GOT3 (cell line): ENCODE results near the gene PBRM1.
A peak's percentile ranks its signal among the peaks of the same experiment; 100 is the strongest.
"Not testable (repeated sequence)": the region's sequence is repeated elsewhere in the genome, so short reads cannot be mapped to it uniquely, and the experiment has no call there.

Experiments
- DNase-seq: peaks from one replicate; lab custom pipeline; 2025; ENCODE audit warnings: mixed read lengths; lab: John Stamatoyannopoulos, UW

PBRM1 gene

DNA sequence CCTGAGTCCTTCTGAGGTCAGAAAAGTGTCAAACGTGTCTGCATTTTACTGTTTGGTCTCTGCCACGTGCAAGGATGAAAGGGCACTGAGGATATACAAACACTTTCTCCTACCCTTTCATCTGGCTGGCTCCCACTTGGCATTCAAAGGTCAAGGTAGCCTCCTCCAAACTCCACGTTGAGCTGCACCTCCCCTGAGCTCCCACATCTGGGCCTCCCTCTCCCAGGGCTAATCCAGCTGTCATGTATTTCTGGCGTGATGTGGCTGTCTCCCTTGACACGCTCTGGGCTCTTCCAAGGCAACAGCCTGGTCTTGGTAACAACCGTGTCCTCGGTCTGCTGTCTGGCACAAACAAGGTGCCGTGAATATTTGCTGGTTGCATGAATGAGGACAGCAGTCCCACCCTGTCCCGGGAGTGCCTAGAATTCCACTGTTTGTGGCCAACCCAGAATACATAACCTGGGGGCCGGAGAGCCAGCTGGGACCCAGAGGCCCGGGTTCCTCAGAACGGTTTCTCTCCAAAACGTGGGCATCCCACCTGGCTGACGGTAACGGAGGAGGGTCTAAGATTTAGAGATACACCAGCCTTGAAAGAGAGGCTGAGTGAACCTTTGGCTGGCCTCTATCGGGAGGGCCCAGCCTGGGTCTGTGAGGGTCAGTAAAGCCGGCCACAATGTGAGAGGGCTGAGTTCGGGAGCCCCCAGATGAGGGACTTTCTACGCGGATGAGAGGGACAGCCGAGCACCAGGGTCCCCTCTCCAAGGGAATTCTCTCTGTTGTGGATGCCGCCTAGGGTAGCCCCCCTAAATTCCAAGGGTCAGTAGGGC lies 19.1 kb upstream of the PBRM1 start:
- DNase-seq = no peak

DNA sequence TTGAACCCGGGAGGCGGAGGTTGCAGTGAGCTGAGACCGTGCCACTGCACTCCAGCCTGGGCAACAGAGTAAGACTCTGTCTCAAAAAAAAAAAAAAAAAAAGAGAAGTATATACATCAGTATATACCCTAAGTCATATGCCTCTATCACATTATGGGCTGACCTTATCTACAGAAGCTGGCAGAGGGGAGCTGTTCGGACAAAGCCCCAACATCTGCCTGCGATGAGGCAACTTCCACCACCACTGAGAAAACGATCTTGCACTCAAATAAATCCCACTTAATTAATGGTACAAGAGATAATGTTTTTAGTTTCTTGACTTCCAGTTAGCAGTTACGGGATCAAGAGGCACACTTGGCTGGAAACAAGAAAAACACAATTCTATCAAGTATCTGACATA lies 17.6 kb upstream of the PBRM1 start:
- no peak for DNase-seq

DNA sequence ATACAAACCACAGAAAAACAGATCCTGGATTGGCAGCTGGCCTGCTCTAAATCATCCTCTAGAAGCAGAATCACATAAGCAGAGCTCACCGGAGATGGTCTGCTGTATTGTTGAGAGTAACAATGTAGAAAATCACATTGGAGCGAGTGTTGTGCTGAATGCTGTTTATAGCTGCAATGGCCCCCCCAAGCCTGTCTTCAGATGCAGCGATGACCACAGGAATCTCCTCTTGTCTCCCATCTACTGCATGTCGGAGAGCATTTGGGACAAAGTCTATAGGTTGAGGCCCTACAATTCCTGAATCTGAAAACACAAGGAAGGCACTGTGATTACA lies 11.9 kb upstream of the PBRM1 start:
- no peak for DNase-seq

DNA sequence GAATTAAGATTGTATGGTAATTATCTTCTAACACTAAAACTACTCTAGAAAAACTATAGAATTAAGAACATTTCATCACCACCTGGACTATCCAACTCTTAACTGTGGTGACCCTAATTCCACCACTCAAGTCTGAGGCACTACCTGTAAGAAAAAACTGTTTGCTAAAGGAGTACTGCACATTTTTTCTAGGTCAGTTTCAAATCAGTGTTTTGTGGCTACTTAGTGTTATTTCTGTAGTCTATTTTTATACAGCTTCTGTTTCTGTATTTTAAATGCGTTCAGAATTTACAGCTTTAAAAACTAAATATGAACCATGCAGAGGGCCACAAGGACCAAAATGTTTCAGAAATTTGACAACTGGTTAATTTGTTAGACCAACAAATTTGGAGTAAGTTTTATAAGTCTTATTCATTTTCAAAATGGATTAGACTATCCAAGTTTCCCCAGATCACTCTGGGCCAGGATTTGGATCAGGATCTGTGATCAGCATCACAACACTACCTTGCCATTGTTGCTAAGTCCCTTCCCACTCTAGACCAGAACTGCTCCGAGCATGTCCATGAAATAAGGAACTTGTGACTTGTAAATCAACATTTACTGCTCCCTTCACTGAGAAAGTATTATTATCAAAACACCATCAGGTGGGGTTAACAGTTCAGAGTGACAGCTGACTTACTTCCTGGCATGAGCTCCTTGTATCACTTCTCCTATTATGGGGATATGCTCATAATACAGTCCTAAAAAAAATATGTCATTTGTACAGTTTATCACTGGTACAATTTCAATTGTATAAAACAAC lies 11.3 kb upstream of the PBRM1 start:
- no peak for DNase-seq

DNA sequence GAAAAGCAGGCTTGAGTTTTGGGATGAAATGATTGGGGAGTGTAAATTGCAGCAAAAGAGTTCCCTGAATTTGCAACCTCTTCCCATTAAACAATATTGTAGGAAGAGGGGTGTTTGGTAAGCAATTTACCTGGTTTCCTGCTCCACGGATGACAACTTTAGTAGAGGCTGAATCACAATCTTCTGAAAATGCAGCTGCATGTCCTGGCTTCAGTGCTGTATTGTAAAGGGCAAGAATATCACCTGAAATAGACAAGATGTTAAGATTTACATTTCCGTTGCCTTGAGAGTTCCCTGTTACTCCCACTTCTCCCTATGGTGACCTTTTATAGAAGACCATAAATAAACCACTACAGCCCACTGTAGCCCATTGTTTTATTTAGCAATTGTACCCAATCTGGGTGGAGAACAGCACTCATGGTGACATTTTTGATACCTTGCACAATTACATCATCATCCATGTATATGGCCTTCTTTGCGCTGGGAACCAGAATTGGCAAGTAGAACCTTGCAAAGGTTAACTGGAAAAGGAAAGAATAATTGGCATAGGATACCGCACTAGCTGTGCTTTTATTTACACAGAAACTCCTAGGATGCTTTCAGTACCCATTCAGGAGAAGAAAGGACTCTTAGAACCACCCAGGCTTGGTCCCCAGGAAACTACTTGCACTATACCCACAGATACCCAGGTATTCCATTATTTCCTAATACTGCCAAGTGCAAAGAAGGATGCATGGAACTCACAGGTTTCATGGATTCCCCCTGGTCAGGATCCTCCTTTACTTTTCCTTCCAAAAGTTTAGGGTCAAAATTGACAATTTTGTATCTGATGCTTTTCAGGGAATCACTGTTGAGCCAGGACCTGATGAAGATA lies 10.3 kb upstream of the PBRM1 start:
- DNase-seq = no peak

DNA sequence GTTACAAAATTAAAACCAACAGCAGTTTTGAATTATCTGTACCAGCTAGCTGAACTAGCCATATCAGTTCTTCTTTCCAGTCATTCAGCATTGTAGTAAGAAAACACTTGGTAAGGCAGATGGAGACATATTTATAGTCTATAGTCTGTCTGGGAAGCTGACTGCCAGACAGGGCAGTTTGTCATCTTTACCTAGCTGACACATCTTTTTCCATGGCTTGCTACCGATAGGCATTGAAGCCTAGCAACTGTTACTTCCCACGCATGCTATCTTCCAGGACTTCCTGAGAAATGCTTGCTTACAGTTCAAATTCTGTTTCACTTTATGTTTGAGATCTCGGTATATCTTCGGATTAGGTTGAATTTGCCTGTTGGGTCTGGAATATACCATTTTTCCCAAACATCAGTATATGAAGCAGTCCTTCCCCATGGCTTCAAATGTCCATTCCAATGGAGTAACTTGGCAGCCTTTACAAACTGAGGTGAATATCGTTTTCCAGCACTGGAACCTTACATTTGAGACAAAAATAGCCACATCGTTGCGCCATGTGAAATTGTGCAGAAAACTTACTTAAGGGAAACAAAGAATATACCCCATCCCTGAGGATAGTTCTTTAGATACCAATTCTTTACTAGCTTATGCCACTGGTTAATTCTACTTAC lies 8.9 kb upstream of the PBRM1 start:
- DNase-seq = no peak

DNA sequence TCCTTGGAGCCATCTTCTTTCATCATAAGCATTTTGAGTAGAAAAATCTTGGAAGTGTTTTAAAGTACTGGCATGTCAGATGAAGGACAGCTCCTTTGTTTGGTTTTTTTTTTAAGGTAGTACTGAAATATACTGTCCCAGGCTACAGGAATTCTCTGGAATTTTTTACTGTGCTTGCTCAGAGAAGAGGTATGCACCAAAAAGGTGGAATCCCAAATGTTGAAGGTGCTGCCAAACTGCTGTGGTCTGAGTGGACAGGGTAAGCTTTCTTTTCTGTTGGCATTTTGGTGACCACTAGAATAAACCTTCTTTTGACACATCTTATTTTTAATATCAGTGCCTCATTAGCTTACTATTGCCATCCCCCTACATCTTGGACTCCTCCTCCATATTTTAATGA lies 7.4 kb upstream of the PBRM1 start:
- no peak for DNase-seq

DNA sequence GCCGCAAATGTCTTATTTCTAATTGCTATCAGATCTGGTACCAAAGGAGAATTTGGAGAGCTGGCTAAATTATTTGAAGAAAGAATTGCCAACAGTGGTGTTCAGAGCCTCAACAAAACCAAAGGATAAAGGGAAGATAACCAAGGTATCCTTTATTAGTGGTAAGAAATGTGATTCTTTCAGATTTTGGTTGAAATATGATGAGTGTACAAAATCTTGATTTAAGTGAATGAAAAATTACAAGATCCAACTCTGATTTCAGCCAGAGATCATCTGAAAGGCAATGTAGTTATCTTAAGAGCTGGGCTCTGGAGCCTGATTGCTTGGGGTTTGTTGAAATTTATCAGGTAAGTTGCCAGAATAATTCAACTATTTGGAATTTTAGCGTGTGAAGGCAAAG lies 4.8 kb upstream of the PBRM1 start:
- no peak for DNase-seq

DNA sequence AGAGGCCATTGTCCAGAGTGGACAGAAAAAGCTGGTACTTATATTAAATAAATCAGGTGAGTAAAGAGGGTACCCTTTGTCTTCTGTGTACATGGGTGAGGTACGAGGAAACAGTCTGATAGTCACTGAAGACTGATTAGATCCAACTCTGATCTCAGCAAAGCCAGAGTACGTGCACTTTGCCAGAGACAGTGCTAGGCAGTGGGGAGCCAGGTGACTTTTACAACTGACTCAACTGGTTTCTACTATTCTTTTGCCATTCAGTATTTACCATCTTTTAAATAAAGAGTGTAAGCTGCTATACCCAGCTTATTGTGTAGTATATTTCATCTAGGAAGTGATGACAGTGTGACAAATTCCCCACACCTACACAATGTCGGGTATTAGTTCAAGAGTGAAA lies 3.4 kb upstream of the PBRM1 start:
- DNase-seq = no peak

DNA sequence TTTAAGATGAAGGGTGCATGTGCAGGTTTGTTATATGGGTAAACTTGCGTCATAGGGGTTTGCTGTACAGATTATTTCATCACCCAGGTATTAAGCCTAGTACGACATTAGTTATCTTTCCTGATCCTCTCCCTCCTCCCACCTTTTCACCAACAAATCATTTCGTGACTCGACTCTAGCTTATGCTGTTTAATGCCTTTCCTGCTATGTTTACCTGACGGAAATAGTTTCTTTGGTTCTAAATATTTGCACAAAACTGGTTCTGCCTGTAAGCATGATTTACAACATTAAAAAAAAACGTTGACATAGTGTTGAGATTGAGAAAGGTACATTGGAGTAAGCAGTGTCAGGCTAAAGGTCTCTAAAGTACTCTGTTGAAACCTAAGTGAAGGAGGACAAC lies 2.6 kb upstream of the PBRM1 start:
- DNase-seq = no peak

DNA sequence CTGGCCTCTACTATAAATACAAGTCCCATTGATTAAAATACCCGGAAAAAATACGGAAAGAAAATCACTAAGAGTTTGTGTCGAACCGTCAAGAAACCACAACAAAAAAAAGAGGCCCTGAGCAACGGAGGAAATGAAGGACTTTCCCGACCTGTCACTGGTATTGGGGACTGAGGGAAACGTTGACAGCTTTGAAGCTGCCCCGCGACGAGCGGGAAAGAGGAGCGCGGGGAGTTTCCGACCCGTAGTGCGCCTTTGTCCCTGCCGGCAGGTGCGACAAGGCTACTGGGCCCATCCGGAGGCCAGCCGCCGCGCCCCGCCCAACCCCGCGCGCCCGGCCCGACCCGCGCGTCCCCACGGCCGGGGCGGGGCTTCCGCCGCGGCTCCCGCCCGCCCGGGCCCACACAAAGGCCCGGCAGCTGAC lies 416 bp downstream of the PBRM1 start:
- DNase-seq = peak; percentile 78

DNA sequence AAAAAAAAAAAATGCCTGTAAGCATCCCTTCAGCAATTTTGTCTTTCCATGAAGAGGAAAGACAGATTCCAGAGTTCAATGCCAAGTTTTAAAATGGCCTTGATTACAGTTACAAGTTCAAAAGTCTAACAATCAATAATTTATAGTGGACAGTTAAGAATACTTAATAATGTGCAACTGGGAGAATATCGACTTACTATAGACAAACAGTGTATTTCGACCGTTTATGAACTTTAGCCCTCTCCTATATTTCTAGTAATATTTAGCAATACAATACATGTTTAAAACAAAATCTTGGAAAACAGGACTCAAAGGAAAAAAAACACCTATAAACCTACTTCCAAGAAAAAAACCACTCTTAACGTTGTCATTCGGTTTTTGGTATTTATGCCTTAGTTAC lies 1.5 kb downstream of the PBRM1 start:
- no peak for DNase-seq

DNA sequence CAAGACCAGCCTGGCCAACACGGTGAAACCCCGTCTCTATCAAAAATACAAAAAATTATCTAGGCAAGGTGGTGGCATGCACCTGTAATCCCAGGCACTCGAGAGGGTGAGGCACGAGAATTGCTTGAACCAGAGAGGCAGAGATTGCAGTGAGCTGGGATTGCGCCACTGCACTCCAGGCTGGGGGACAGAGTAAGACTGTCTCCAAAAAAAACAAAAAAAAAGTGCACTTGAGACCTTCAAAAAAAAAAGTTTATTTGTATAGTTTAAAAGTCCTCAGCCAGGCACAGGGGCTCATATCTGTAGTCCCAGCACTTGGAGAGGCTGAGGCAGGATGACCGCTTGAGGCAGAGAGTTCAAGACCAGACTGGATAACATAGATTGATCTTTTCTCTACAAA lies 2.1 kb downstream of the PBRM1 start:
- no peak for DNase-seq

DNA sequence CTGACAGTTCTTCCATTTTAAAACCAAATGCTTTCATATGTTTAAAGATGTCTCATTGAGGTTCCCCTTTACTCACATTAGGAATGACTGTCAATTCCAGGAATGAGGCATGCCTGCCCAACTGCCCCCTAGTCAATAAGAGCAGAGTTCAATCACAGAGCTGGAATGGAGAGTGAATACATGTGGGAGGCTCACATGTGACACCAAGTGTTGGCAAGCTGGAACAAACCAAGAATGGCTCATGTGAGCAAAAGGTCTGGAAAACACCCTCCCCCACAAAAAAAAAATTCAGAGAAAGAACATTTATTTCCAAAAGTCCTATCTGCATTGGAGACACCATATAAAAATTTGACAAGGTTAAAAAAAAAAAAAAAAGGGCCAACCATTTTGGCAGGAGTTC lies 3.7 kb downstream of the PBRM1 start:
- no peak for DNase-seq

DNA sequence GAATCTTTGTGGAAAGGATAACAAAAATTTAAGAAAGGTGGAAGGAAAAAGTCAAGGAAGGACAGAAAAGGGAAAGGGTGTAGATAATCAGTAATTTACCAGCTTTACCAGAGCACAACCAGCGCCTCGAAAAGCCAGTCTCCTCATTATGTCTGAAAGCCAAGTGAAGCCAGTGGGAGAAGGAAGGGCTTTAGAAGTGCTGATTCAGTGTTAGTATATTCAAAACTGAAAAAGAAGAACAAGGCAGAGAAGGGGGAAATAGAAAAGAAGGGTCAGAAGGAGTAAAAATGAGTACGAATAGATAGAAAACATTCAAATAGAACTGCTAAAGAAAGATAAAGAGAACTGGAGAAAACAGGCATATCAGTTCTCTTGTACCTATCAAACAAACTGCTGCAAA lies 4.1 kb downstream of the PBRM1 start:
- no peak for DNase-seq

DNA sequence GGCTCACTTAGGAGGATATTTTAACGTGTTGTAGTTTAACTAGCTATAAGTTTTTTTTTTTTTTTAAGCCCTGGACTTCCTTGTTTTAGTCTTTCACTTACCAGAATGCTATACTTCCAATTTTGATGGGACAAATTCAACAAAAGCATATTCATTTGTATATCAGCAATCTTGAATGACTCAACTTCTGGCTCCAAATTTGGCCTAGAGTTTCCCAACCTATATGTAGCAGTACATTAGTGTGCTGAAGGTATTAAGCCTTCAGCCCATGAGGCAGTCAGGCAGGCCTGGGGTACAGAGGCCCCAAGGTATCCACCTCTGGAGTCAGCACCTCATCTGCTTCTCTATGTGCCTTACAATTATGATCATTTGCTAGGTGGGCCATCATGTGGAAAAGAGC lies 5.9 kb downstream of the PBRM1 start:
- no peak for DNase-seq

DNA sequence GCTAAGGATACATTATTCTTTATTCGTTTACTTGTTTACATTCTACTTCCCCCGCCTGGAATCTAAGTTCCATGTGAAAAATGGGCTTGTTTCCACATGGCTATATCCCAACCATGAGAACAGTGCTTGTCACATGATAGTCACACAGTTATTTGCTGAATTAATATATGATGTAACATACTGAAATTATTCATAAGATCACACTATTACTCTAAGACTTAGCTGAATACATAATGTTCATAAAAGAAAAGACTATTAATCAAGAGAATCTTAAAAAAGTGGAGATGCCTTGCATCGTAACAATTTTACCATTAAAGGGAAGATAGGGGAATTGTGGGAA lies 6.5 kb downstream of the PBRM1 start:
- no peak for DNase-seq

DNA sequence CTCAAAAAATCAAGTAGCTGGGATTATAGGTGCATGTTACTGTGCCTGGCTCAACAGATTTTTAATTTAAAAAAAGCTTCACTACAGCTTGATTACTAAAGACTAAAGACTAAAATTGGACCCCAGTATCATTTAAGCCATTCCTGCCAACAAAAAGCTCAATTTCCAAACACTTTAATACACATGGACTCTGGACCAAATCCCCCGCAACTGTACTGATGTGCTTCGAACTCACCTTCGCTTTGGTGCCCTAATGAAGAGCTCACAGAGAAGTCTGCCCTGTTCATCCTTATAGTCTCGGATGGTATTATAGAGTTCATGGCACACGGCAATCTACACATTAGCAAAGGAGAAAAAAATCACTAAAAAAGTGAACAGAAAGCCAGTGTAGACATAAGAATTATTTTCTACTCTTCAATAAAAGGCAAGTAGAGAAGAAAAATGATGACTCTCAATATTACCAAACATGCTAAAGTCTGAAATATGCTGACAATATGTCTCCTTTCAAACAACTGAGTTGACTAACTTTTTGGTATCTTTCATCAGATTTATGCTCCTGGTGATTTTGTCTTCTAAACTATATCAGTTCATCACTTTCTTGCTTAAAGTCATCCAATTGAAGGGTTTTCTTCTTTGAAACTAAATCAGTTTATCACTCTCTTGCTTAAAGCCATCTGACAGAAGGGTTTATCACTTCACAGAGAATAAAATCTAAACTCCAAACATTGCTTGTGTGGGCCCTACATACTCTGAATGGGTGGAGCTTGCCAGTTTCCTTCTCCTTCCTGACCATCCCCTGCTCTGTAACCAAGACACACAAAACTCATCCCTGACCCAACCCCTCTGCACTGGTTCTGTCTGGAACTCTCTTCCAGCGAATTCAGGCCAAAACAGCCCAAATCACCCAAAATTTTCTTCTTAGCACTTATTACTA lies 7.2 kb downstream of the PBRM1 start:
- no peak for DNase-seq

DNA sequence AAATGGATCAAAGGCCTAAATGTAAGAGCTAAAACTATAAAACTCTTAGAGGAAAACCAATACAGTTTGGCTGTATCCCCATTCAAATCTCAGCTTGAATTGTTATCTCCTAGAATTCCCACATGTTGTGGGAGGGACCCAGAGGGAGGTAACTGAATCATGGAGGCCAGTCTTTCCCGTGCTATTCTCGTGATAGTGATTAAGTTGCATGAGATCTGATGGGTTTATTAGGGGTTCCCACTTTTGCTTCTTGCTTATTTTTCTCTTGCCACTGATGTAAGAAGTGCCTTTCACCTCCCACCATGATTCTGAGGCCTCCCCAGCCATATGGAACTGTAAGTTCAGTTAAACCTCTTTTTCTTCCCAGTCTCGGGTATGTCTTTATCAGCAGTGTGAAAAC lies 9.5 kb downstream of the PBRM1 start:
- DNase-seq = not testable (repeated sequence)

DNA sequence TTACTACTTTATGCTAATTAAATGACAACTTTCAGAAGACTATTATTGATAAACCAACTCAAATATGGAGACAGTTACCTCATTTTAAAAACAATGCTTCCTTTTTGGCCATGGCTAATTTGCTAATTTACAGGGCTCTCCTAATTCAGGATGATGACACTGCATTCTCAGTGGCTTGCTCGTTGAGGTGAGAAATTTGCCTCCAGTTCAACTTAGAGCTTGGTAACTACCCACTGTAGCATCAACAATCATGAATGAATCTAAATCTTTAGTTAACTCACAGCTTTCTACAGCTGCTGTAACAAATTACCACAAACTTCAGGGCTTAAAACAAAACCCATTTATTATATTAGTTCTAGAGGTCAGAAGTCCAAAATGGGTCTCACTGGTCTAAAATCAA lies 14.0 kb downstream of the PBRM1 start:
- DNase-seq = no peak
